Stimulated activated CD8-positive, alpha-beta memory T cell treated with anti-CD3 and anti-CD28 coated beads, Interleukin-4, amount 100 ng/mL, for 24 hours (primary cell): ENCODE measurements around the gene MKNK1.

Experiments used
- DNase-seq: peaks from one replicate; pipeline ENCODE4 v3.0.0-alpha.2; 2020; ENCODE audit warnings: low read depth

The MKNK1 gene

GRCh38 chr1:46522184-46522968 lies 81.7 kb downstream of the MKNK1 start:
- DNase-seq = no peak

DNA sequence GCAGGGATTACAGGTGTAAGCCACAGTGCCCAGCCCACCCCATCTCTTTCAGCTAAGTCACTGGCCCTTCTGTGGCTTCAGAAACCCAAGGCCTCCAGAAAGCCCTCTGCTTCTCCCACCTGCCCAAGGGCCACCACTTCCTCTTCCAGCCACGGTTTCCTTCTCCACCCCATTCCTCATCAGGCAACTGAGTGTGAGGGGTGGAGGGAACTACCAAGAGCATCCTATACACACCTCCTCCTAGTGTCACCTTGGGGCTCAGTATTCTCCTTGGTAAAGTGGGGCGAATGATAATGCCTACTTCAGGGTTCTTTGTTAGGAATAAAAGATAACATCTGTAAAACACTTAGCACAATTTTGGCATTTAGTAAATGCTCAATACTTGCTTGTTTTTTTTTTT lies 82.7 kb downstream of the MKNK1 start:
- DNase-seq = no peak

- no peak for DNase-seq
Measured at GRCh38 chr1:46520063-46520911, 83.8 kb downstream of the MKNK1 start.

DNA sequence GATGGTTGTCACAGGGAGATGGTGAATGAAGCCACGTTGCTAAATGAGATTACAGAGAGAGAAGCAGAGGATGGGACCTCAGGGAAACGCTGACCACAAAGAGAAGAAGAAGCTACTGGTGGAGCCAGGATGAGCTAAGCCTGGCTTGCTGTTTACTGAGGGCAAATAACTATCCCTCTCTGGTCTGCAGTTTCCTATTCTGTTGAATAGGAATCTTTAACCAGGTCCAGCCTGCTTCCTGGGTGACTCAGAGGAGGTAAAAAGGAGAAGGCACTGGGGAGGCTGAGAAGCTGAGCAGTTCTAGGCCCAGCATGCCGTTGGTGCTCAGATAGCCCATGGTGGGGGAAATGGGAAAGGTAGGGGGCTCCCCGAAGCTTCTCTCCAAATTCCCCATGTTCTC lies 84.9 kb downstream of the MKNK1 start:
- no peak for DNase-seq

DNA sequence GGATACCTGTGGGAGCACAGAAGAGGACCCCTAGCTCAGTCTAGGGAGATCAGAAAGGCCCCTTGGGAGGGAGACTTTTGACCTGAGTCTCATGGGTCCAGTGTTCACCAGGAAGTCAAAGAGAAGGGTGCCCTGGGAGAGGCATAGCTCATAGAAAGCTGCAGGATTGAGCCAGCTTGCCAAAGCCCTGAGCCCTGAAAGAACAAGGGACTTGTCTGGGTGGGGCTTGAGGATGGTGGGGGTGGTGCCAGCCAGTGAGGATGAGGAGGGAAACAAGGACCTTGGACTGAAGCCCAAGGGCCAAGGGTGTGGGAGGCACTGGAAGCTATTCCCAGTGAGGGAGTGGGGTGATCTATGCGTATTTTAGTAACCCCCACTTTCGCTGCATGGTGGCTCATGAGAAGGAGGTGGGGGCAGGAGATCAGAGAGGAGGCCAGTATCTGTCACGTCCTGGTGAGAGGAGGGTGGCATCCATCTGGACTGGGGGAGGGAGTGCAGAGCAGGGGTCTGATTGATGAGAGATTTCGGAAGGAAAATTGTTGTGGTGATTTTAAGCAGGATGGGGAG lies 86.1 kb downstream of the MKNK1 start:
- no peak for DNase-seq

DNA sequence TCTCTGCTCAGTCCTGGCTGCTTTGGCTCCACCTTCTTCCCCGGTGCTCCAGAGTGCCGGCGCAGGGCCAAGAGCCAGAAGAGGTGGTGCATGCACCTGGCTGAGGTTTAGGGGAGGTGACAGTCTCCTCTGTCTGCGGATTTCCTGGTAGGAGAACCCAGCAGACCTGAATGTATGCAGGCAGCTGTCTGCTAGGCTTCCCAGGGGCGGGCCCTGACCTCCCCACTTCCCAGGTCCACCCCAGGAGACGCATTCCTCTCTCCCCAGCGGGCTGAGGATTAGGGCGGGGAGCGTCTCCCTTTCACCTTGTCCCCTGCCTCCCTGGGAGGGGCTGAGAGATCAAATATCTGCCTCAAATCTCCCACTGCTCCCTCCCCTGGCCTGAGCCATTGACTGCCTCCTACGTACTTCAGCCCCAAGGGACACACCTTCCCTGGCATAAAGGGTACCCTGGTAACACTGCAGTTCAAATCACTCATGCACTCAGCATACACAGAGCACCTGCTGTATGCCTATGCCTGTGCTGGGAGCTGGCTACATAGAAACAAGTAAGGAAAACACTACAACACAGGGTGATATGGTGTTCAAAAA lies 87.0 kb downstream of the MKNK1 start:
- DNase-seq = no peak

- DNase-seq = no peak
Measured at GRCh38 chr1:46516200-46516950, 87.7 kb downstream of the MKNK1 start.

DNA sequence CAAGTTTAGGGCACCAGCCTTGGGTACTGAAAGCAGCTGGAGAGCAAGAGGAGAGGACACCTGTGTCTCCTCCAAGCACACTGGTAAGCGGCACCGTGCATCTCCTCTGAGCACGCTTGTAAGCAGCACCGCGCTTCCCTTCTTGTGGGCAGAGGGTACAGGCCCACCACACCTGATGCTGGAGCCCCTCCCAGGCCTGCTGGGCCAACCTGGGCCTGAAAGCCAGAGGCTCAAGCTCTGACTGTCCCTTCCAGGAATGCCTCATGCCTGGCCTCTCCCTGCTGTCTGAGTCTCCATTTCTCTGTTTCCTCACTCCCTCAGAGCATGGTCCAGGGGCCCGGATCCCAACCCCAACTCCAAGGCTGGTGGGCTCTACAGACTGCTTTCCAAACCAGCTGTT lies 88.5 kb downstream of the MKNK1 start:
- DNase-seq = no peak

DNA sequence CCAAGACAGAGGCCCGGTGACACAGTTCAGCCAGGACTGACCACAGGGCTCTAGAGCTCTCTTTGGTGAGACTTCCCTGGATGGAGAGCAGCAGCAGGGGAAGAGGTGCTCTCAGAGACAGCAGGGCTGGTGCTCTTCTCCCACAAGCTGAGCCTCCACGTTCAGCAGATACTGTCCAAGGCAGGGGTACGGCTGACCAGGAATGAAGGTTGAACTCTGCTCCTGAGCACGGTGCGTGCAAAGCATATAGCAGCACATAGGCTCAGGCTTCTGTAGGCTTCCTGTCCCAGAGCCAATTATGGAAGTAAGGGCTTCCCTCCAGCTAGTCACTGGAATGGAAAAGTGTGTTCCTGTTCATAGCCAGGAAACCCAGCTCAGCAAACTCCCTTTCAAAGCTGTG lies 90.5 kb downstream of the MKNK1 start:
- DNase-seq = no peak

DNA sequence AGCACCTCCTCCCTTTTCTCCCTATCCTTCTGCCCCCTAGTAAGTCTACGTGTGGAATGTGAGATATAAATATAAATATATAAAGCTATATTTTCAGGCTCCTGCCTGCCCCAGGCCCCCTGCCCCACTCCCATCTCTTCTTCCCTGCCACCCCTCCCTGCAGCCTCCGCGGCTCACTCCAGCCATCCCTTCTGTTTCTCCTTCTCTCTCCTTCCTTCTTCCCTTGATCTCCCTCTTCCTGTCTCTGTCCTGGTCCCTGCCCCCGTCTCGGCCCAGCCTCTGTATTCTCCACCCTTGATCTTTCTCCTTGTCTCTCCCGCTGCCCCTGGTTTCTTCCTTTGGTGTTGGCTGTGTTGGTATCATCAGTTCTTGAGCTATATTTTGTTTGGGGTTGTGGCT lies 91.3 kb downstream of the MKNK1 start:
- DNase-seq = no peak

DNA sequence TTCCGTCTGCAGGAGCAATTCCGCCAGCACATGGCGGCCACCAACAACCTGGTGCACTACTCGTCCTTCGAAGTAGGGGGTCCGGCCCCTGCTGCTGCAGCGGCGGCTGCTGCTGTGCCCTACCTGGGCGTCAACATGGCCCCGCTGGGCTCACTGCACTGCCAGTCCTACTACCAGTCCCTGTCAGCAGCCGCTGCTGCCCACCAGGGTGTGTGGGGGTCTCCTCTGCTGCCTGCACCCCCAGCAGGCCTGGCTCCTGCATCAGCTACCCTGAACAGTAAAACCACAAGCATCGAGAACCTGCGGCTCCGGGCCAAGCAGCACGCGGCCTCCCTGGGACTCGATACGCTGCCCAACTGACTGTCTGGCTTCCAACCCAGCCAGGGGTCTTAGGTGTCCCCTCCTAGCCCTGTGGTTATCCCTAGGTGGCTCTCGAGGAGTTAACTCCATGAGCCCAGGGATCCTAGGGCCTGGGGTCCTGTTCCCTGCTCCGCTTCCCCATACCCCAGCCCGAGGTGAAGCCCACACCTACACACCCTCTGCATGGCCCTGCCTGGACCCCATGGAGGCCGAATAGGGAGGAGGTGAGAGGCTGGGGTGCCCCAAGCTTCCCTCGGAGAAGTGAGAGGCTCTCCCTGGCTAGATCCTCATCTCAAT lies 91.8 kb downstream of the MKNK1 start:
- no peak for DNase-seq

DNA sequence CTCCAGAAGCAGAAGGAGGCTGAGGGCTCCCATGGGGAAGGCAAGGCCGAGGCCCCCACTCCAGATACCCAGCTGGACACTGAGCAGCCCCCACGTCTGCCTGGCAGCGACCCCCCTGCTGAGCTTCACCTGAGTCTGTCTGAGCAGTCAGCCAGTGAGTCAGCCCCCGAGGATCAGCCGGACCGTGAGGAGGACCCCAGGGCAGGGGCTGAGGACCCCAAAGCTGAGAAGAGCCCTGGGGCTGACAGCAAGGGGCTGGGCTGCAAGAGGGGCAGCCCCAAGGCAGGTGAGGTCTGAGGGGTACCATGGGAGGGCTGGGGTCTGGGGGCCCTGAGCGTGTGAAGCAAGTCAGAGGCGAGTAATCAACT lies 93.1 kb downstream of the MKNK1 start:
- DNase-seq = no peak

DNA sequence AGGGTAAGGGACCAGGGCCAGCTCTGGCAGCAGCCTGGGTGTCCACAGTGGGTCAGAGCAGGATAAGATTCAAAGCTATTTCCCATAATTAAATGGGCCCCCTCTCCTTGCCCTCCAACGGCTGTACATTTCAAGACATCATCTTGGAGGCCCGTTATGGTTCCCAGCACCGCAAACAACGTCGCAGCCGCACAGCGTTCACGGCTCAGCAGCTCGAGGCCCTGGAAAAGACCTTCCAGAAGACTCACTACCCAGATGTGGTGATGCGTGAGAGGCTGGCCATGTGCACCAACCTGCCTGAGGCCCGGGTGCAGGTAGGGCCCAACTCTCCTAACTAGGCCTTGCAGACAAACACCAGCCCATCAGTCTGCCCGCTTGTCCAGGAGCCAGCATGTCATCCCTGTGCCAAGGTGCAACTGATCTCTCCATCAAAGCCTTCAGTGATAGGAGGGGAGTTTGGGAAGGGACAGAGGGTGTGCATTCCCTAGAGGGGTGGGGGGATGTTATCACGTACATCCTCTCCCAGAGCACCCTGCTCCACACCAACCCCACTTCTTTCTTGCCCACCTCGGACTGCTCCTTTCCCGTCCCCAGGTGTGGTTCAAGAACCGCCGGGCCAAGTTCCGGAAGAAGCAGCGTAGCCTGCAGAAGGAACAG lies 93.6 kb downstream of the MKNK1 start:
- DNase-seq = no peak

DNA sequence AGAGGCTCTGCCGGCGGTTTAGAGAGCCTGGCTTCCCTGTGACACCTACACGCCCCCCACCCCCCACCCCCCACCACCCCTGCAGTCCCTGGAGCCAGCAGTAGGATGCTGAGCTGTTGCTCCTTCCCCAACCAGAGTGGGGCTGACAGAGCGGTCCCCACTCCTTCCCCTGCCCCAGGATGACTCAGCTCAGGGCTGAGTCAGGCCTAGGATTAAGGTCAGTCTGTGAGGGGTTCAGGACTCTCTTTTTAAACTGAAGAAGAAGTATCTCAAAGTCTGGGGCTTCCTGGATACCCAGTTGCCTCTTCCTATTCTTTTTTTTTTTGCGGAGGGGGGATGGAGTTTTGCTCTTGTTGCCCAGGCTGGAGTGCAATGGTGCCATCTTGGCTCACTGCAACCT lies 95.3 kb downstream of the MKNK1 start:
- DNase-seq = no peak
